Activated CD4-positive, alpha-beta T cell treated with anti-CD3 and anti-CD28 coated beads, Interleukin-2, amount 50 U/mL, for 48 hours (primary cell): ENCODE measurements around the gene MAGEA12.
"Not testable (repeated sequence)": the region's sequence is repeated elsewhere in the genome, so short reads cannot be mapped to it uniquely, and the experiment has no call there.

Experiments used
- DNase-seq, 2 experiments: peaks; one replicate each; pipeline ENCODE4 v3.0.0-alpha.2; 2020

Gene MAGEA12

GRCh38 chrX:152733261-152733975 is at the start of gene MAGEA12, which contains the start of gene CSAG1:
Gene MAGEA12 (plus strand): TSS chrX:152733757. CDS start chrX:152736162, 2,405 bp downstream.
Gene CSAG1 (minus strand): TSS chrX:152733721. CDS start chrX:152732460, 1,261 bp downstream.
- no peak for DNase-seq

- DNase-seq = not testable (repeated sequence)
These were observed 35.3 kb upstream of the MAGEA12 start, which contains the start of gene MAGEA3 for GRCh38 chrX:152697952-152698931. Gene MAGEA3 (plus strand): TSS chrX:152698794. CDS start chrX:152700833, 2,039 bp downstream.

- not testable (repeated sequence) for DNase-seq
These were observed 33.2 kb upstream of the MAGEA12 start for GRCh38 chrX:152700390-152700789.

GRCh38 chrX:152706500-152706899 is 27.1 kb upstream of the MAGEA12 start:
- not testable (repeated sequence) for DNase-seq

- not testable (repeated sequence) for DNase-seq
These were observed 24.4 kb upstream of the MAGEA12 start, which contains the start of gene CSAG2 for GRCh38 chrX:152709173-152709572. Gene CSAG2 (minus strand): TSS chrX:152709273. CDS start chrX:152709112, 161 bp downstream.

- DNase-seq = not testable (repeated sequence)
These were observed 20.4 kb upstream of the MAGEA12 start for GRCh38 chrX:152713195-152713594.

GRCh38 chrX:152713815-152714787 is 19.5 kb upstream of the MAGEA12 start, which contains the start of gene MAGEA2B:
Gene MAGEA2B (plus strand): TSS chrX:152714628. CDS start chrX:152717107, 2,479 bp downstream.
- not testable (repeated sequence) for DNase-seq

- no peak for DNase-seq
These were observed 8.1 kb upstream of the MAGEA12 start for GRCh38 chrX:152725409-152725808.

- not testable (repeated sequence) for DNase-seq
These were observed 744 bp downstream of the MAGEA12 start for GRCh38 chrX:152734143-152734858.

GRCh38 chrX:152735101-152735500 is 1.5 kb downstream of the MAGEA12 start:
- no peak for DNase-seq

GRCh38 chrX:152735860-152736511 is 2.4 kb downstream of the MAGEA12 start:
- no peak for DNase-seq

- DNase-seq = not testable (repeated sequence)
These were observed 3.0 kb downstream of the MAGEA12 start for GRCh38 chrX:152736528-152736927.

- DNase-seq = no peak
These were observed 5.0 kb downstream of the MAGEA12 start for GRCh38 chrX:152738560-152738959.

- DNase-seq = not testable (repeated sequence)
These were observed 20.4 kb downstream of the MAGEA12 start, which contains the start of gene MAGEA2 for GRCh38 chrX:152753686-152754650. Gene MAGEA2 (minus strand): TSS chrX:152753842. CDS start chrX:152751363, 2,479 bp downstream.

- not testable (repeated sequence) for DNase-seq
These were observed 21.3 kb downstream of the MAGEA12 start for GRCh38 chrX:152754871-152755270.

GRCh38 chrX:152758918-152759317 is 25.4 kb downstream of the MAGEA12 start, which contains the start of gene CSAG3:
Gene CSAG3 (plus strand): TSS chrX:152759218.
- DNase-seq = not testable (repeated sequence)

GRCh38 chrX:152759544-152759943 is 26.0 kb downstream of the MAGEA12 start:
- DNase-seq = not testable (repeated sequence)

- DNase-seq = not testable (repeated sequence)
These were observed 28.0 kb downstream of the MAGEA12 start for GRCh38 chrX:152761582-152761981.

- DNase-seq = not testable (repeated sequence)
These were observed 33.0 kb downstream of the MAGEA12 start for GRCh38 chrX:152766562-152766961.
